Measurements from ENCODE around the gene ULK4.
A peak's percentile ranks its signal among the peaks of the same experiment; 100 is the strongest.

The ULK4 gene

GRCh38 chr3:41629072-41629471, 332.8 kb downstream of the ULK4 start:
- no peak for FAIRE-seq

DNA sequence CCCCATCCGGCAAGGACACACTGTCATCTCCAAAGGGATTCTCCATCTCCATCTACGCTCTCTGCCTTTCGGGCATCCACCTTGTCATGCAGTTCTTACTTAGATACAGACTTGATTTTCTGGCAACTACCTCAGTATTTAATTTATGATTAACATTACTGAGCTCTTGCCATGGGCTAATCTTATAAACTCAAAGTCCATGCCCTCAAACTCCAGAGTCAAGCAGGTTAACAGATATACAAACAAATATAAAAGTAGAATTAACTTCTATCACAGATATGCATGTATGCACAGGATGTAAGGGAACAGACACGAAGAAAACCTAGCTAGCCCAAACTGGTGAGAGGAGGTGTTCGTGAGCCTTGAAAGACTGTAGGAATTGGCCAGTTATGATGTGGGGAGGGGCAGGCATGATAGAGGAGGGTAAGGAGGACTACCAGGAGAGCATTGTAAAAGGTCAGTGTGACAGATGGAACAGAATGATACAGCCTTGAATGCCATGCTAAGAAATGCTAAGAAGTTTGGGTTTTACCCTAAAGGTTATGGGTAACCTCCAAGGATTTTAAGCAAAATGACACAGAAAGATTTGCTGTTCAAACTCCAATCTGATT, 334.3 kb downstream of the ULK4 start:
- no peak for FAIRE-seq

DNA sequence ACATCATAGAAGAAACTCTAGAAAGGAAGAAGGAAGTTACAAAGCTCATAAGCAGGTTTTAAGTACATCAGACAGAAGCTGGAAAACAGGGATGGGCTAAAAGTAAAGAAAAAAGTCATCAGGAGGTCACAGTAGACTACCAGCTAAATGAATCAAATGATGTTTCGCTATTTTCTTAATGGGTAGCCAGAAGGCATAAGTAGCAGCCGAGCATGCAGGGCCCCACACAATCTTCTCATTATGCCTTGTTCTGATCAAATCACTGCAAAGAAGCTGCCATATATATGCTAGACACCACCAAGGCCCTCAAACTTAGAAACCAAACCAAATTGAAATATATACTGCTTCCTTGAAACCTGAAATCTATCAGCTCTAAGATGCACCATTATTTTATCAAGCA, 349.1 kb downstream of the ULK4 start:
- FAIRE-seq = no peak

DNA sequence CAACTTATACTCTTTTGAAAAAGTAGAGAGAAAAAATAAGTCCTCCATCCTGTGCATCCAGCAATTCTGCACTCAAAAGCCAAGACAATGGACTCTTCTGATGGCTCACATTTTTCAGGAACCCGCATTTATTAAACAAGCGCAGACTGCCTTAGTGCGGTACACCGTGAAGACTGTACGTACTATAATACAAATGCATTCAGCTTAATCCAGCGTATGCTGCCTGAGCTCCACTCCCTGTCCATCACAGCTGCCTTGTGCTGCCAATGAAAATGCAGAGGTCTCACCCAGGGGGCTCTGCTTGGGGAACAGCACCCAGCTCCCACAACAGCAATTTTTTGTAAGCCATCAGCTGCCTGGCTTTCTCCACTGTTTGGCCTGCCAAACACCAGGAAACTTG, 350.9 kb downstream of the ULK4 start:
- no peak for FAIRE-seq

GRCh38 chr3:41608347-41608746, 353.6 kb downstream of the ULK4 start:
- FAIRE-seq = no peak

- no peak for FAIRE-seq
Observed at GRCh38 chr3:41603807-41604206, 358.1 kb downstream of the ULK4 start.

DNA sequence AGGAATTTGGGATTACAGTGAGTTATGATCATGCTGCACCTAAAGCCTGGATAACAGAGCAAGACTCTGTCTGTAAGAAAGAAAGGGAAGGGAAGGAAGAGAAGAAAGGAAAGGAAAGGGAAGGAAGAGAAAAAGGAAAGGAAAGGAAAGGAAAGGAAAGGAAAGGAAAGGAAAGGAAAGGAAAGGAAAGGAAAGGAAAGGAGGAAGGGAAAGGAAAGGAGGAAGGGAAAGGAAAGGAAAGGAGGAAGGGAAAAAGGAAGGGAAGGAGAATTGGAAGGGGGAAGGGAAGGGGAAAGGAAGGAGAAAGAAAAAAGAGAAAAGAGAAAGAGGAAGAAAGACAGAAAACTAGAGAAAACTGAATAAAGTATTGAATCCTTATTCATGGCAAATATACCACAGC, 359.8 kb downstream of the ULK4 start:
- FAIRE-seq = no peak

GRCh38 chr3:41601404-41601987, 360.4 kb downstream of the ULK4 start:
- no peak for FAIRE-seq

- no peak for FAIRE-seq
Observed at GRCh38 chr3:41600616-41601015, 361.3 kb downstream of the ULK4 start.

DNA sequence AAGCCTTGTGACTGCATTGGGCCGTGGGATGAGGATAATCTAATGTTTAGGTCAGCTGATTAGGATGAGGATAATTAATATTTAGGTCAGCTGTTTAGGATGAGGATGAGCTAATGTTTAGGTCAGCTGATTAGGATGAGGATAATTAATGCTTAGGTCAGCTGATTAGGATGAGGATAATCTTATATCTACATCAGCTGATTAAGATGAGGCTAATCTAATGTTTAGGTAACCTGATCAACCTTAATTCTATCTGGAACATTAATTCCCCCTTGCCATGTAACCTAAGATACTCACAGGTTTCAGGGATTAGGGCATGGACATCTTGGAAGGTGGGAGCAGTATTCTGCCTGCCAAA, 362.8 kb downstream of the ULK4 start:
- FAIRE-seq = no peak

DNA sequence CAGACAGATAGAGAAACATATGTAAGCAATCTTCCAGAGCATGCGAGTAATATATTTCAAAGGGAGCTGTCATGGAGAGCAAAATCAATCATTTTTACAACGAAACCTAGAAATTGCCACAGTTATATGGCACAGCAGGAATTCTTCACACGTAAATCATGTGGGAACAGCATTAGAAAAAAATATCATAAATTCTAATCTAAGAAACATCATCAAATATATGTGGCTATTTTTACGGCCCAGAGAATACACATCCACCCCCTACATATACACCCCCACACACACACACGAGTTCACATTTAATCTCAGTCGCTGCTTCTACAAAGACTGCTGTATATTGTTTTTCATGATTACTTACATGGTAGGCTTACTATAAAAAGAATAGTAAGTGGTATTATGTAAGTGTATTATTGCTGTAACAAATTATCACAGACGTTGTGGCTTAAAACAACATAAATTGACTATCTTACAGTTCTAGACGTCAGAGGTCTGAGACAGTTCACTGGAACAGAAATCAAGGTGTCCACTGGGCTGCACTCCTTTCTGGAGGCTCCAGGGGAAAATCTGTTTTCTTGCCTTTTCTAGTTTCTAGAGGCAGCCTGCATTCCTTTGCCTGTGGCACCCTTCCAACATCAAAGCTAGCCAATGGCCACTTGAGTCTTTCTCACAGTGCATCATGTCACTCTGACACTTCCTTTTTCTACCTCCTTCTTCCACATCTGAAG, 363.3 kb downstream of the ULK4 start:
- FAIRE-seq = peak; percentile 83

- no peak for FAIRE-seq
Observed at GRCh38 chr3:41593774-41594173, 368.1 kb downstream of the ULK4 start.

- no peak for FAIRE-seq
Observed at GRCh38 chr3:41592753-41593510, 369.0 kb downstream of the ULK4 start.

GRCh38 chr3:41583014-41583413, 378.9 kb downstream of the ULK4 start:
- FAIRE-seq = no peak

- FAIRE-seq = no peak
Observed at GRCh38 chr3:41581700-41582099, 380.2 kb downstream of the ULK4 start.

DNA sequence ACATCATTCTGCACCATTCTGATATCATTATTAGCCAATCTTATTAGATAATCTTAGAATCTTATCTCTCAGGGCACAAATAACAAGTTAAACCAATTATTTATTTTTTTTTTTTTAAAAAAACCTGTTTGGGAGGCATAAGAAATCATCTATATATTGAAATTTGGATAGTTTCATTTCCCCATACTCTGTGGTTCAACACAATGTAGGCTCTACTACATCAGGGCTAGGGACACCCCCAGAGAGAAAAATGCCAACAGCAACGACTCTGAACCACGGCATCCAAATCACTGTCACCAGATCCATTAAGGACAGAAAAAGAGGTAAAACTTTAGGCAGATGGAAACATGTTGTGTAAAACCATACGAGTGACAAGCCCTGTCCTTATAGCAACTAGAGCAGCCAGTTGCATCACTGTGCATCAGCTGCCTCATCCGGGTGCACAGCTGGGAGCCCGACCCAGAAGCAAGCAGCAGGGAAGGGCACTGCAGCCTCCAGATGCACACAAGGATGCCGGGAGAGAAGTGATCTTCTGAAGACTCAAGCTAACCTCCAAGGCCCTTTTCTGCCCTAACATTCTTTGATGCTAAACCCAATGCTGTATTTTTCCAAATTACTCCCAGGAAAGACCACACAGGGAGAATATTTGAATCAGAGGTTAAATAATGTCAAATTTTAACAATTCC, 381.5 kb downstream of the ULK4 start:
- peak; percentile 99 for FAIRE-seq

GRCh38 chr3:41579861-41580260, 382.0 kb downstream of the ULK4 start:
- no peak for FAIRE-seq

DNA sequence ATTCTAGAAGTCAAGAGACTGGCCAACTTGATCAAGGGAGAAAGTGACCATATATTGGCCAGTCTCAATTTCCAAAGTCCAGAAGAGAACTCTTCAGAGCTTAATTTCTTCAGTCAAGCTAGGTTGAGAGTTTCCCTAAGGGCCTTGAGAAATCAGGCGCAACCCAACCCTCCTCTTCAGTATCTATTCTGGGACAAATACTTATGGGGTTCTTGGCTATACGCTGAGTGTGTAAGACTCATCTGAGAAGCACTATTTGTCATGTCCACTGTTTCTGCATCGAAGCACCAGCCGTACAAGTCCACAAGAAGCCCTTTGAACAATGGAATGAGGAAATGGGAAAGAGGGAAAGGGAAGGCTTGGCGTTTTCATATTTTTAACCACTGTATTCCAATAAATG, 383.1 kb downstream of the ULK4 start:
- FAIRE-seq = no peak

DNA sequence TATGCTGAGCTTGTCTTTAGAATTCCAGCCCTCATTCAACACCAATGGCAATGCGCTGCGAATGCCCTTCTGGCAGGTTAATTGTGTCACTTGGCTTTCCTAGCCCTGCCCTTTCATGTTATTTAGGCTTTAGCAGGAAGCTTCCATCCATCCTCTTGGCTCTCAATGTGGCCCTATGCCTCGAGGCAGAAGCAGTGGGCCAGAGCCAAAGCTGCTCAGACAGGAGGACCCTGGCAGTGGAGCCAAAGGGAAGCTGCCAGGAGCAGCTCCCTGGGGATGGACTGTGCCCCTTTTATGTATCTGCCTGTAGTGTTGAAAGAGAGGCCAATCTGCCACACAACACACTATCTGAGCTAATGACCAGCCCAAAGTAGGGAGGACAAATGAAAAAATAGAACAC, 386.2 kb downstream of the ULK4 start:
- no peak for FAIRE-seq

GRCh38 chr3:41574900-41575299, 387.0 kb downstream of the ULK4 start:
- FAIRE-seq = no peak

DNA sequence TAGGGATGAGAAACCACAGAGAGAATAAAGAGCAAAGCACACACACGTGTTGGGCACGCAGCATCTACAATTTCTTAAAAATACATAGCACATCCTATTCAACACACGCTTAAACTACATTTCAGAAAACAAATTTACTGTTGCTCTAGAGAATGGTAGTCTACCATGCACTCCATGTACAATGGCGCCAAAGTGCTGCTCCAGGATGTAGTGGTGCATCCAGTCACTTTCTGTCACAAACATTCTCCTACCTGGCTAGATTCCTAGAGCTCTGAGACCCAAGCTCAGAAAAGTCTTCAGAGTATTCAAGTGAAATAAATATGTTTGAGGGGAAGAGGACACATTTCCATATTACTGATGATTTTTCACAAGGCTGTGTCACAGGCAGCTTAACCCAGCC, 388.3 kb downstream of the ULK4 start:
- no peak for FAIRE-seq

DNA sequence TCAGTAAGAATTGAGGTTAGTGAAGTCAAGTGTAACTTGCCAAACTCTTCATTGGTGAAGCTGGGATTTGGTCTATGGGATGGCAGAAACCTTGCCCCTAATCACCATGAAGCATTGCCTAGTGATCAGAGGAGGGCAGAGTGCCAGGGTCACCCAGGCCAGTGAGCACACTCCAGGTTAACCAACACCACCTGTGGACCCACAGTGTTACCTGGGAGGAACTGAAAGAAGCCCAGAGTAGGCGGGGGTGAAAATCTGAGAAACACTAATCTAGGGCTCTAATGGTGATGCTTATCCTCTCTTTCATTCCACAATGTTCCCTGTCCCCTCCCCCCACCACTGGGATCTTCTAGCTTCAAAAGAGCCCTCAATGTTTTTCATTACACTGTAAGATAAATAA, 389.8 kb downstream of the ULK4 start:
- no peak for FAIRE-seq

DNA sequence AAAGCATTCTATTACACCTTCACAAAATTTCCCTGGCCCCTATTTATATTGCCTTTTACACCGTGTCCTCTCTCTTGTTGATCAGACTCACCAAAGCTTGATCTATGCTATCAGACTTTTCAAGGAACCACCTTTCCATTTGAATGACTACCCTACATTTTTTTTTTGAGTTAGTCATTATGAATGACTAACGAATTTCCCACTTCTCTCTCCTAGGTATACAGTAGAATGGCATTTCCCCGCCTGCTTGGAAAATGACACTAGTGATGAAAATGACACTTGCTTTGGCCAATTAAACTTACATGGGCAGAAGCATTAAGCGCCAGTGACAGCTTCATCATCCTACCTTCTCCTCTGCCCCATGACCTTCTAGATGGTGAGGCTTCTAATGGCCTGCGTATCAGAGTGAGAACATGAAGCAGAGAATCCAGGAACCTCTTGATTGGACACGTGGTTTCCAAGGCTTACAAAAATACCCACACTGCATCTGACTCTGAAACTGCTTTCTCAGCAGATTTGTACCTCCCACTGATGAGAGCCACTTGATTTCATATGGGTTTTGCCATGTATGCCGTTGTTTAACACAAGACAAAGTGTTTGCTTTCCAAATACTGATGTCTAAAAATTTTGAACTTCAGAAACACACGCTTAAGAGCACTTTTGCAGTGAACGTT, 392.1 kb downstream of the ULK4 start:
- no peak for FAIRE-seq

All from endometrium (tissue), 2 donors.